PC-3 (cell line): ENCODE measurements around the gene AEN. TPM values are rescaled to one million over a fixed set of nuclear protein-coding genes. Genes with fewer than 3 reads are reported as not detected.

Source experiments
- ATAC-seq: fragments of 200-7000 bp; cut with Tn5 transposase; 2 replicates; pipeline ENCODE4 v1.9.1; 2020; ENCODE audit warnings: mild to moderate bottlenecking, moderate library complexity
- BruUV-seq: library from RNA; stranded (reverse); fragments of 400-500 nt; replicated peaks from 2 replicates; lab custom pipeline; 2021; lab: Mats Ljungman, UMichigan
- CTCF ChIA-PET: fragments of 300-600 bp; sonication (Branson Sonifier 250); formaldehyde crosslinking; loops from one replicate; lab custom pipeline; 2022; ENCODE audit warnings: antibody characterized with exemption; lab: Charles Lee
- POLR2A ChIA-PET: fragments of 300-600 bp; sonication (Branson Sonifier 250); formaldehyde crosslinking; loops from one replicate; lab custom pipeline; 2022; ENCODE audit warnings: antibody characterized with exemption; ENCODE audit not compliant: unreplicated experiment; lab: Charles Lee
- DNase-seq: peaks from one replicate; pipeline ENCODE4 v3.0.0-alpha.2; 2015
- H2AFZ ChIP-seq: fragments of 300-600 bp; sonication (generic); 2 replicates; pipeline ENCODE4 v1.6.0; 2016; ENCODE audit warnings: antibody characterized with exemption, low read length
- H3F3A ChIP-seq: fragments of 300-600 bp; sonication (generic); one replicate; pipeline ENCODE4 v1.6.0; 2017; ENCODE audit warnings: antibody characterized with exemption, low read length, control low read depth, mild to moderate bottlenecking; ENCODE audit not compliant: unreplicated experiment
- H3K27ac ChIP-seq: fragments of 300-600 bp; sonication (generic); 2 replicates; pipeline ENCODE4 v1.5.1; 2016; ENCODE audit warnings: mild to moderate bottlenecking, low read length
- H3K27me3 ChIP-seq: fragments of 300-600 bp; sonication (generic); 2 replicates; pipeline ENCODE4 v1.6.1; 2016; ENCODE audit warnings: low read length, mixed read lengths
- H3K36me3 ChIP-seq: fragments of 300-600 bp; sonication (generic); 2 replicates; pipeline ENCODE4 v1.6.1; 2016; ENCODE audit warnings: low read depth, mixed run types, low read length, mixed read lengths
- H3K4me1 ChIP-seq: fragments of 300-600 bp; sonication (generic); 2 replicates; pipeline ENCODE4 v1.5.1; 2016; ENCODE audit warnings: low read length; ENCODE audit not compliant: insufficient read depth
- H3K4me2 ChIP-seq: fragments of 300-600 bp; sonication (generic); 2 replicates; pipeline ENCODE4 v1.6.0; 2016; ENCODE audit warnings: low read length
- H3K4me3 ChIP-seq: fragments of 300-600 bp; sonication (generic); 2 replicates; pipeline ENCODE4 v1.5.1; 2016; ENCODE audit warnings: mild to moderate bottlenecking, low read length, mixed read lengths
- H3K79me2 ChIP-seq: fragments of 300-600 bp; sonication (generic); 2 replicates; pipeline ENCODE4 v1.6.1; 2017; ENCODE audit warnings: low read length, mixed read lengths
- H3K9ac ChIP-seq: fragments of 300-600 bp; sonication (generic); 2 replicates; pipeline ENCODE4 v1.6.0; 2016; ENCODE audit warnings: mild to moderate bottlenecking, low read length
- H3K9me2 ChIP-seq: fragments of 300-600 bp; sonication (generic); replicated peaks from 2 replicates; pipeline ENCODE4 v1.6.1; 2016; ENCODE audit warnings: mixed run types, low read length, mixed read lengths
- H3K9me3 ChIP-seq: fragments of 300-600 bp; sonication (generic); 2 replicates; pipeline ENCODE4 v1.6.1; 2016; ENCODE audit warnings: low read length, mixed read lengths
- H4K20me1 ChIP-seq: fragments of 300-600 bp; sonication (generic); 2 replicates; pipeline ENCODE4 v1.6.1; 2016; ENCODE audit warnings: low read length, mixed read lengths
- EZH2 ChIP-seq: fragments of 300-600 bp; sonication (generic); IDR thresholded peaks from one replicate; pipeline ENCODE4 v1.6.1; 2017; ENCODE audit warnings: antibody characterized with exemption, mild to moderate bottlenecking, low read length; ENCODE audit not compliant: unreplicated experiment
- EZH2phosphoT487 ChIP-seq: fragments of 300-600 bp; sonication (generic); IDR thresholded peaks from 2 replicates; pipeline ENCODE4 v1.6.1; 2018; ENCODE audit warnings: mild to moderate bottlenecking, antibody characterized with exemption, low read length, borderline replicate concordance
- intact Hi-C: fragments of 100-400 bp; cut with micrococcal nuclease; formaldehyde crosslinking; loops from 2 replicates; pipeline ENCODE4 v1.9.0; 2023
- total RNA-seq: library from RNA; depleted of rRNA; stranded (reverse); fragments of >200 nt; gene quantifications from 2 replicates; pipeline ENCODE4 v1.2.3, GENCODE V29; 2014
- TF ChIP-seq, protein P1 (sequence below): fragments of 300-600 bp; sonication (generic); conservative IDR thresholded peaks from 2 replicates; pipeline ENCODE4 v1.5.1; 2017; ENCODE audit warnings: antibody characterized with exemption, low read depth, mild to moderate bottlenecking, low read length

The AEN gene
- total RNA-seq, 1 experiment from 2014 or later, result 81.3 TPM

DNA sequence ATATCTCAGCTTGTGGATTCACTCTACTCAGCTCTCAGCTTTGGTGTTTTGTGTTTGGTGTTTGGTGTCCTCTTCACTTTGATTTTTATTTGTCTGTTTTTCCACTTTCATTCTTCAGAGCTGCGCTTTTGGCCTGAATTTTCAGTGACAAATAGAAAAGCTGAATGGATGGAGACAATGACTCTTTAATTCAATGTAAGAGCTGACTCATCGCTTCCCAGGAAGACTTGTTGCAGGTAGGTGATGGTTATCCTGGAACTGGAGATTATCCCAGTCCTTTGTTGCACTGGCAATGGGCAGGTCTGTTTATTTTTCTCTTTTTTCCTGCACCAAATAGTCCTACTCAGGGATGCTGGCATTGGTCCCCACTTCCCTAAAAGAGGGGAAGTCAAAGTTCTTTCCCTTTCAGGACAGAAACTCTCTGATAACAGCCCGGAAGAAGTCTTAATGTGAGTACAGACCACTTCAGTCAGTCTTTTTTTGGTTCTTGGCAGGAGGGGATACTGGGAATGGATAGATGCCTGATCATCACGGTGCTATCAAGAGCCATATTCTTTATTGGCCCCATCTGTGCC lies 12.4 kb upstream of the AEN start:
- Histone ChIP-seq H3K4me2 (no peak overlapping the region), H3K79me2 (no peaks in the 10 kb centered on the region), H3K36me3 (no peaks in the 10 kb centered on the region), H3K9ac (no peak overlapping the region), H2AFZ (no peak overlapping the region), H4K20me1 (no peaks in the 10 kb centered on the region), H3F3A (no peaks in the 10 kb centered on the region), H3K4me1 (no peaks in the 10 kb centered on the region), H3K27me3 (peaks cover 23% of the 10 kb centered on the region), H3K27ac (no peak overlapping the region), H3K9me3 (no peaks in the 10 kb centered on the region), H3K4me3 (no peak overlapping the region), H3K9me2 (no peaks in the 10 kb centered on the region)
- DNase-seq, result peak; percentile 43
- ChIA-PET CTCF (no interaction called here), POLR2A (no interaction called here)
- TF ChIP-seq, protein P1, sequence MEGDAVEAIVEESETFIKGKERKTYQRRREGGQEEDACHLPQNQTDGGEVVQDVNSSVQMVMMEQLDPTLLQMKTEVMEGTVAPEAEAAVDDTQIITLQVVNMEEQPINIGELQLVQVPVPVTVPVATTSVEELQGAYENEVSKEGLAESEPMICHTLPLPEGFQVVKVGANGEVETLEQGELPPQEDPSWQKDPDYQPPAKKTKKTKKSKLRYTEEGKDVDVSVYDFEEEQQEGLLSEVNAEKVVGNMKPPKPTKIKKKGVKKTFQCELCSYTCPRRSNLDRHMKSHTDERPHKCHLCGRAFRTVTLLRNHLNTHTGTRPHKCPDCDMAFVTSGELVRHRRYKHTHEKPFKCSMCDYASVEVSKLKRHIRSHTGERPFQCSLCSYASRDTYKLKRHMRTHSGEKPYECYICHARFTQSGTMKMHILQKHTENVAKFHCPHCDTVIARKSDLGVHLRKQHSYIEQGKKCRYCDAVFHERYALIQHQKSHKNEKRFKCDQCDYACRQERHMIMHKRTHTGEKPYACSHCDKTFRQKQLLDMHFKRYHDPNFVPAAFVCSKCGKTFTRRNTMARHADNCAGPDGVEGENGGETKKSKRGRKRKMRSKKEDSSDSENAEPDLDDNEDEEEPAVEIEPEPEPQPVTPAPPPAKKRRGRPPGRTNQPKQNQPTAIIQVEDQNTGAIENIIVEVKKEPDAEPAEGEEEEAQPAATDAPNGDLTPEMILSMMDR, result no peak
- no peak for TF ChIP-seq EZH2
- no peak for TF ChIP-seq EZH2phosphoT487
- no peak for ATAC-seq
- intact Hi-C loops, result no loop called here
- no TSS peak for BruUV-seq

DNA sequence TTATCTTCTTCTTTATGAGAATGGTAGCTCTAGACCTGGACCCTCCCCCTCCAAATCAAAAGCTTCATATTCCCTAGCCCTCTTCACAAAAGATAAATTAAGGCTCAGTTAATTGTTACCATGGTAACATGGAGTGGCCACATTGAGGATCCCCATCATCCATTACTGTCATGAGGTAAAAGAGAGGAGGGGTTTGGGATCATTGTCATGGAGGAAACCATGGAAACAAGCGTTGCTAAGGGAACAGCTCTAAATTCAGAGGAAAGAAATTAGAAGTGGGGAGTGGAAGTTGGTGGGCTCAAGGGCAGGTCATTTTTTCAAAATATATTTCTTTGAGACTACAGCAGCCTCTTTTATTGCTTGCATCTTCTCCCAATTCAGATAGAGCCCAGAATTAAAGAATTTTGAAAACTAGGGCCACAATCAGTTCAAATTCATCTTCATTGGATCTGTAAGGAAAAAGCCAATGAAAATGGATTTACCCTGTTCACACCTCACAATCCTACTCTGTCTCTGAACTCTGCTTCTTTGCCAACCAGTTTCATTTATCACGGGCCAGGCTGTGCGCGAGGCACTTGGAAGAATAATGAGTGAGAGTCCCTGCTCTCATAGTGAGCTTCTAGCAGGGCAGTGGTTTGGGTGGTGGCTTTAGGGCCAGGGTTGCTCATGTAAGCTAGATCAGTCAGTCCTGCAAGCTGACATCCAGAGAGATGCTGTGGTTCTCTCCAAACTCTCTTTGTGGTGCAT lies 11.6 kb upstream of the AEN start:
- CTCF ChIA-PET, result no interaction called here
- no peak for ATAC-seq
- Histone ChIP-seq H3K79me2 (no peaks in the 10 kb centered on the region), H3K9ac (no peak overlapping the region), H2AFZ (no peak overlapping the region), H4K20me1 (no peaks in the 10 kb centered on the region), H3K27ac (no peak overlapping the region), H3K27me3 (peaks cover 23% of the 10 kb centered on the region), H3K36me3 (no peaks in the 10 kb centered on the region), H3F3A (no peaks in the 10 kb centered on the region), H3K4me2 (no peak overlapping the region), H3K9me2 (no peaks in the 10 kb centered on the region), H3K4me1 (no peaks in the 10 kb centered on the region), H3K4me3 (no peak overlapping the region), H3K9me3 (no peaks in the 10 kb centered on the region)
- POLR2A ChIA-PET, result no interaction called here
- intact Hi-C loops, result no loop called here
- TF ChIP-seq EZH2phosphoT487, result no peak
- no TSS peak for BruUV-seq
- DNase-seq, result no peak

DNA sequence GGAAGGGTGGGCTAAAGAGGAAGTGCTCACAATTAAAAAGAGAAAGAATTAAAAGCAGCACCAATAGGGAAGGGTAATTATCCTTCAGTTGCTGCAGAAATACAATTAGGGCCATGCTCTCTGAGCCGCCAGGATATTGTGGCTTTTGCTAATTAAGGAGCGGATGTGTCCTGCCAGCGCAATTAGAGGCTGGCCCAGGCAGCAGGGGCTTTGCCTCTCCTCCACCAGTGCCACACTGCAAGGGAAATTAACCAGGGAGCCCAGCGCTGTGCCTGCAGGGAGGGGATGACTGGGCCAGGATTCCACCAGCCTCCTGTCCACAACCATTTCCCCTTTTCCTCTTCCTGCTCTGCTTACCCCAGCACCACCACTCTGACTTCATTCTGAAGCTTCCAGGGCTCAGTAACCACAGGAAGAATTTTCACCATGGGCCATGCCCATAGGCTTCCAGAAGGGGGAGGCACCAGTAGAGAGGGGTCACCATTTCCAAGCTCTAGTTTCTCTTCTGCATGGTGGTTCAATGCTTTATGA lies 10.4 kb upstream of the AEN start:
- Histone ChIP-seq H2AFZ (no peak overlapping the region), H3K9ac (no peak overlapping the region), H3F3A (no peaks in the 10 kb centered on the region), H3K79me2 (no peaks in the 10 kb centered on the region), H3K4me3 (no peak overlapping the region), H3K9me3 (no peaks in the 10 kb centered on the region), H3K27ac (no peak overlapping the region), H3K36me3 (no peaks in the 10 kb centered on the region), H4K20me1 (no peaks in the 10 kb centered on the region), H3K4me1 (no peaks in the 10 kb centered on the region), H3K27me3 (peaks cover 15% of the 10 kb centered on the region), H3K9me2 (no peaks in the 10 kb centered on the region), H3K4me2 (no peak overlapping the region)
- ATAC-seq (no peak), DNase-seq (no peak)
- intact Hi-C loops, result no loop called here
- ChIA-PET POLR2A (no interaction called here), CTCF (no interaction called here)
- no TSS peak for BruUV-seq
- no peak for TF ChIP-seq EZH2phosphoT487
- no peak for TF ChIP-seq EZH2
- TF ChIP-seq, protein P1, result no peak
